HG02973 (cell line): ENCODE results near the gene IPPK.

Experiments used
- ATAC-seq: cut with Tn5 transposase; IDR thresholded peaks from one replicate; pipeline ENCODE4 v1.9.1; 2021; ENCODE audit warnings: moderate library complexity; ENCODE audit not compliant: unreplicated experiment

IPPK gene

GRCh38 chr9:92658176-92658575 is 11.8 kb downstream of the IPPK start:
- no peak for ATAC-seq

- no peak for ATAC-seq
Observed at GRCh38 chr9:92657296-92658094, 12.4 kb downstream of the IPPK start.

GRCh38 chr9:92656537-92656925 is 13.4 kb downstream of the IPPK start:
- ATAC-seq: no peak

GRCh38 chr9:92655896-92656536 is 13.9 kb downstream of the IPPK start:
- ATAC-seq: no peak

GRCh38 chr9:92655366-92655765 is 14.6 kb downstream of the IPPK start:
- ATAC-seq: no peak

GRCh38 chr9:92654481-92655301 is 15.2 kb downstream of the IPPK start:
- no peak for ATAC-seq

- no peak for ATAC-seq
Observed at GRCh38 chr9:92652461-92652860, 17.5 kb downstream of the IPPK start.

- no peak for ATAC-seq
Observed at GRCh38 chr9:92650839-92651621, 18.9 kb downstream of the IPPK start.

GRCh38 chr9:92650296-92650695 is 19.6 kb downstream of the IPPK start:
- ATAC-seq: no peak

GRCh38 chr9:92649007-92649406 is 20.9 kb downstream of the IPPK start:
- no peak for ATAC-seq

- ATAC-seq: no peak
Observed at GRCh38 chr9:92648474-92648971, 21.4 kb downstream of the IPPK start.

- no peak for ATAC-seq
Observed at GRCh38 chr9:92647671-92648473, 22.1 kb downstream of the IPPK start.

GRCh38 chr9:92645041-92645440 is 24.9 kb downstream of the IPPK start:
- ATAC-seq: no peak

- ATAC-seq: no peak
Observed at GRCh38 chr9:92644278-92644677, 25.7 kb downstream of the IPPK start.

GRCh38 chr9:92642564-92642963 is 27.4 kb downstream of the IPPK start:
- ATAC-seq: no peak

GRCh38 chr9:92642041-92642451 is 27.9 kb downstream of the IPPK start:
- no peak for ATAC-seq

- no peak for ATAC-seq
Observed at GRCh38 chr9:92641092-92641809, 28.7 kb downstream of the IPPK start.

- ATAC-seq: no peak
Observed at GRCh38 chr9:92640398-92641091, 29.4 kb downstream of the IPPK start.
